Neural crest cell (in vitro differentiated cells): ENCODE data around the gene GPBP1. TPM values are rescaled to one million over a fixed set of nuclear protein-coding genes. Genes with fewer than 3 reads are reported as not detected.
"Not testable (repeated sequence)": the region's sequence is repeated elsewhere in the genome, so short reads cannot be mapped to it uniquely, and the experiment has no call there.

Experiments used
- DNase-seq: peaks from one replicate; pipeline ENCODE4 v3.0.0; 2021; ENCODE audit warnings: low read depth, mixed read lengths, low spot score
- H3K27ac Mint-ChIP-seq: one replicate; pipeline ENCODE4 v1.8.0; 2021; ENCODE audit warnings: mild to moderate bottlenecking, mixed read lengths; ENCODE audit not compliant: unreplicated experiment
- H3K27me3 Mint-ChIP-seq: 2 replicates; pipeline ENCODE4 v1.8.0; 2021; ENCODE audit warnings: low read depth, mild to moderate bottlenecking, mixed read lengths
- H3K36me3 Mint-ChIP-seq: 2 replicates; pipeline ENCODE4 v1.8.0; 2021; ENCODE audit warnings: low read depth, mild to moderate bottlenecking, mixed read lengths
- H3K4me1 Mint-ChIP-seq: 2 replicates; pipeline ENCODE4 v1.8.0; 2021; ENCODE audit warnings: mixed read lengths
- H3K4me3 Mint-ChIP-seq: one replicate; pipeline ENCODE4 v1.8.0; 2021; ENCODE audit warnings: mild to moderate bottlenecking, mixed read lengths
- H3K9me3 Mint-ChIP-seq: 2 replicates; pipeline ENCODE4 v1.8.0; 2021; ENCODE audit warnings: mixed read lengths
- total RNA-seq: library from RNA; stranded (reverse); gene quantifications from 2 replicates; pipeline ENCODE4 v1.2.1, GENCODE V29; 2021
- TF ChIP-seq, protein P1 (sequence below): fragments of 200-600 bp; sonication (generic); conservative IDR thresholded peaks from 2 replicates; pipeline ENCODE4 v1.5.0; 2021; ENCODE audit warnings: antibody characterized with exemption, mild to moderate bottlenecking

The GPBP1 gene
- total RNA-seq, 1 donor from 2014 or later: 99.6 TPM

DNA sequence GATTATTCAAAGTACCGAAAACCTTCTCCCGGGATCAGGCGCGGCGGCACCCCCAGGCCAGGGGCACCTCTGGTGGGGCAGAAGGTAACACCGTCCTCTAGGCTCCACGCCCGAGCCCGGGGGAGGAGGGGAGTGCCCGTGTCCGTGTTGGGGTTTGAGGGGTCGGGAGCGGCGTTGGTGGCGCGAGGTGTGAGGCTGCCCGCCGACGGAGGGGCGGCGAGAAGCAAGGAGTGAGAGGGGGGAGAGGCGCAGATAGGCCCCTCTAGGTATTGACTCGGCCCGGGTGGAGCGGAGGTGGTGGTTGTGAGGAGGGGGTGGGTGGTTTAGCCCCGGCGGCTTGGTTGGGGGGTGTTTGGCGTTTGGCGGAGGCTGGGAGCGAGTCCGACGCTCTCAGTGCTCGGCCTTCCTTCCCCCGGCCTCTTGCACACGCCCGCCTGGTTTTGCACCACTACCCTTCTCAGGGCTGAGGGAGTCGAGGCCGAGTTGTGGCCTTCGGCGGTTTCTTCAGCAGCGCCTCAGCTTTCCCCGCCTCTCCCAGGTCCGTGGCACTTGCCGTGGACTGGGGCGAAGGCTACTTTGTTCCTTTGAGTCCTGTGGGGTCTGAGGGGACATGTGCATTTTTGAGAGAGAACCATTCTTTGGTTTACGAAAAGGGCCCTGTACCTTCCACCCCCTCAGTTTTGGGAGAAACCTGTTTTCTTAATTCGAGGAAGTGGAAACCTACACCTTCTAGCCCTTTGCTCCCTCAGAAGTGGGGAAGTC lies 450 bp downstream of the GPBP1 start:
- no peaks in the 10 kb centered on the region for H3K9me3 Mint-ChIP-seq
- peaks cover 9% of the 10 kb centered on the region for H3K36me3 Mint-ChIP-seq
- TF ChIP-seq, protein P1, sequence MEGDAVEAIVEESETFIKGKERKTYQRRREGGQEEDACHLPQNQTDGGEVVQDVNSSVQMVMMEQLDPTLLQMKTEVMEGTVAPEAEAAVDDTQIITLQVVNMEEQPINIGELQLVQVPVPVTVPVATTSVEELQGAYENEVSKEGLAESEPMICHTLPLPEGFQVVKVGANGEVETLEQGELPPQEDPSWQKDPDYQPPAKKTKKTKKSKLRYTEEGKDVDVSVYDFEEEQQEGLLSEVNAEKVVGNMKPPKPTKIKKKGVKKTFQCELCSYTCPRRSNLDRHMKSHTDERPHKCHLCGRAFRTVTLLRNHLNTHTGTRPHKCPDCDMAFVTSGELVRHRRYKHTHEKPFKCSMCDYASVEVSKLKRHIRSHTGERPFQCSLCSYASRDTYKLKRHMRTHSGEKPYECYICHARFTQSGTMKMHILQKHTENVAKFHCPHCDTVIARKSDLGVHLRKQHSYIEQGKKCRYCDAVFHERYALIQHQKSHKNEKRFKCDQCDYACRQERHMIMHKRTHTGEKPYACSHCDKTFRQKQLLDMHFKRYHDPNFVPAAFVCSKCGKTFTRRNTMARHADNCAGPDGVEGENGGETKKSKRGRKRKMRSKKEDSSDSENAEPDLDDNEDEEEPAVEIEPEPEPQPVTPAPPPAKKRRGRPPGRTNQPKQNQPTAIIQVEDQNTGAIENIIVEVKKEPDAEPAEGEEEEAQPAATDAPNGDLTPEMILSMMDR: no peak
- peak; percentile 14 for DNase-seq
- H3K4me1 Mint-ChIP-seq: peaks cover 51% of the 10 kb centered on the region
- H3K27ac Mint-ChIP-seq: peak overlapping the region; percentile 97
- H3K4me3 Mint-ChIP-seq: peak overlapping the region; percentile 97
- H3K27me3 Mint-ChIP-seq: no peaks in the 10 kb centered on the region

DNA sequence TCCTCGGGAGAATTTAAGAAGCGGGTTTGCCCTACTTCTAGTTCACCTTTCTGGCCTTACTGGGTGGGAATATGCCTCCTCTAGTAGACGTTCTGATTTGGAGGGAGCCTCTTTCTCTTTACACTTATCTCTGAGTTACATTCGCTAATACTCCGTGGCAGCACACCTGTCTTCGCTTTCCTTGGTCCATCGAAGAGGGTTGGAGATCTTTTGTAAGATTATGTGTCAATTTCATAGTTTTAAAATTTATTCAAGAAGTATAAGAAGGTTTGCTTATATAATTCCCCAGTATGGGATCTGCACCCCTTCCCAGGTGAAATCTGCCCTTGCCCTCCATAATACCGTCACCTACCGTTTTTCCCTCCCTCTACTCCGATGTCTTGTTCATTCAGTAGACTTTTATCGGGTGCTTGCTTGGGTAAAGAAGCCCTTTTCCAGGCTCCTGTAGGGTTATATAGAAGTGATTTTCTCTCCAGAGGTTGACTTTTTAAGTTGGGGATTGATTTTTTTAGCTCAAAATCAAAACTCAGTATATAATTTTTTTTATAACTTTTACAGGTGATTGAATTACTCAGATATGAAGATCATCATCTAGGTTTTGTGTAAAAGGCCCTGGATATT lies 1.1 kb downstream of the GPBP1 start:
- Mint-ChIP-seq H3K27ac (peak overlapping the region; percentile 97), H3K27me3 (no peaks in the 10 kb centered on the region), H3K4me3 (peak overlapping the region; percentile 97), H3K9me3 (no peaks in the 10 kb centered on the region), H3K36me3 (peaks cover 9% of the 10 kb centered on the region), H3K4me1 (peaks cover 58% of the 10 kb centered on the region)
- no peak for DNase-seq
- TF ChIP-seq, protein P1: no peak

DNA sequence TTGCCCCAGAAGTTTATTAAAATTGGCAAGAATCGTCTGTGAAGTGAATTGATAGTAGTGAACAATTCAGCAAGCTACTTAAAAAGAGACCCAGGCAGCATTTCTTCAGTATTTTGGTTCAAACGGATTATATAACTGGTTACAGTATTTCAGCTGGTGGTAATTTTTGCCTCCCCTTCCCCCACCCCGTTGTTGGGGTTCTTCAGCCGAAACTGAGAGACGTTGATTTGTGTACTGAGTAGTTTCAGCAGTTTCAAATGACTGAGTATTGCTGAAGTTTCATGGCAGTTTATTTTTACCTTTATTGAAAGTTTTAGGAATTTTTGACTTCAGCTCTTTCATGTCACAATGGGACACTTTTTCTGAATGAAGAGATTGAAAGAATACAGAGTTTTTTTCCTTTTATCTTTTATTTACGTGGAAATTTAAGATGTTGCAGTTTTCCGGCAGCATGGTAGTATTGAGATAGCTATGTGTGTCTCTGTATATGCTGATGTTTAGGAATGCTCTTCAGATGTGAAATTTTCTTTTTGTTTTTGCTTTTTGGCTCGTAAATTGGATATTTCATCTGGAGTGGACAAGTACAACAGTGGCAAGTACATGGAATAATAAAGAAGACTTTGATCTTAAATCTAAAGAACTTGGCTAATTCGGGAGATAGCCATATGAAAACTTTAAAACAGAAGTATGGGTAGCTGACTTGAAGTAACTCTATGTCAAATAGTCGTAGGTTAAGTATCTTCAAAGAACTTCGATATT lies 1.9 kb downstream of the GPBP1 start:
- no peak for DNase-seq
- Mint-ChIP-seq H3K27me3 (no peaks in the 10 kb centered on the region), H3K27ac (peak overlapping the region; percentile 93), H3K9me3 (no peaks in the 10 kb centered on the region), H3K4me1 (peaks cover 63% of the 10 kb centered on the region), H3K36me3 (peaks cover 9% of the 10 kb centered on the region), H3K4me3 (peak overlapping the region; percentile 97)
- TF ChIP-seq, protein P1: no peak

DNA sequence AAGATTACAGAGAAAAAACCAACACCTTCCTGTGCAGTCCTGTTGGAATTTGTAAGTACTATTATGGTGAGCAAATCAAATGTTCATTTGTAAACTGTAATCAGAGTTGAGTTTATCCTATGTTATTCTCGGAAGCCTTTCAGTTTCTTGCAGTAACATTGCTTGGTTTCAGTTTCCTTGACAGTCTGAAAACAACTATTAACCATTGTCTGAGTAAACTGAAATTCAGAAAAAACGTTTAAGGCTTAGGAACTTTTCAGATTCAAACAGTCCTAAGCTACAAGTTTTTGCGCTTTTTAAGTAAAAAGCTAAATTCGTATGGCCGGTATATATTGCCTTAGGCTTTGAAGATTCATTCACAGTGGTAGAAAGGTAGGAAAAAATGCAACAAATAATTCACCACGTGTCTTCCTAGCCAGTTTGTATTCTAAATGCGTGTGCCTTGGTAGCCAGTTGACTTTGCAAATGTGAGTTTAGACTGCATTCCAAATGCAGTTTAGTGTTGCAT lies 2.5 kb downstream of the GPBP1 start:
- H3K4me1 Mint-ChIP-seq: peaks cover 68% of the 10 kb centered on the region
- peaks cover 9% of the 10 kb centered on the region for H3K36me3 Mint-ChIP-seq
- H3K4me3 Mint-ChIP-seq: peak overlapping the region; percentile 97
- DNase-seq: no peak
- H3K9me3 Mint-ChIP-seq: no peaks in the 10 kb centered on the region
- TF ChIP-seq, protein P1: no peak
- no peaks in the 10 kb centered on the region for H3K27me3 Mint-ChIP-seq
- H3K27ac Mint-ChIP-seq: peak overlapping the region; percentile 93

DNA sequence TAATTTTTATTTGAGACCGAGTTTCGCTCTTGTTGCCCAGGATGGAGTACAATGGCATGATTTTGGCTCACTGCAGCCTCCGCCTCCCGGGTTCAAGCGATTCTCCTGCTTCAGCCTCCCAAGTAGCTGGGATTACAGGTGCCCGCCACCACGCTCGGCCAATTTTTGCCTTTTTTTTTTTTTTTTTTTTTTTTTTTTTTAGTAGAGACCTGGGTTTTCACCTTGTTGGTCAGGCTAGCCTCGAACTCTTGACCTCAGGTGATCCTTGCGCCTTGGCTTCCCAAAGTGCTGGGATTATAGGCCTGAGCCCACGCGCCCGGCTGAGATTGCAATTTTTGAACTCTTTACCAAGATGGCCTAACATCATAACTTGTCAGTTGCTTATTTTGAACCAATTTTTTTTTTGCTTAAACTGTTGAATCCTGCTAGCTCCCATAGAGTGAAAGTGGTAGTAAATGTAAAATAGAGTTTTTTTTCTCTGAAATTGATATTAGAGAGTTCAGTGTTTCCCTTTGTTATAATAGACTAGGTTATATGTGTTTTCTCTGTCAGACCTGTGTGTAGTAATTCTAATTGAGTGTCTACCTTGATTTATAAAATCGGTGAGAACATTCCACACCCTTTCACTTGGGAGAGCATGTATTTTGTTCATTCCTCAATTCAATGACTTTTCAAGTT lies 3.8 kb downstream of the GPBP1 start:
- Mint-ChIP-seq H3K36me3 (peaks cover 9% of the 10 kb centered on the region), H3K27ac (no peak overlapping the region), H3K4me3 (peak overlapping the region; percentile 97), H3K4me1 (peaks cover 61% of the 10 kb centered on the region), H3K27me3 (no peaks in the 10 kb centered on the region), H3K9me3 (no peaks in the 10 kb centered on the region)
- no peak for DNase-seq
- TF ChIP-seq, protein P1: no peak

DNA sequence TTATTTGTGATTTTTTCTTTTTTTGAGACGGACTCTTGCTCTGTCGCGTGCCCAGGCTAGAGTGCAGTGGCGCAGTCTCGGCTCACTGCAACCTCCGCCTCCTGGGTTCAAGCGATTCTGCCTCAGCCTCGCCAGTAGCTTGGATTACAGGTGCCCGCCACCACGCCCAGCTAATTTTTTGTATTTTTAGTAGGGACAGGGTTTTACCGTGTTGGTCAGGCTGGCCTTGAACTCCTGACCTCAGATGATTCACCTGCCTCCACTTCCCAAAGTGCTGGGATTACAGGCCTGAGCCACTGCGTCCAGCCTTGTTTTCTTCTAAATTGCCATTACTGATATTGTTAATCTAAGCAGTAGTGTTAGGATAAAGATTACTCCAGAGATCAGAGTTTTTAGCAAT lies 4.4 kb downstream of the GPBP1 start:
- not testable (repeated sequence) for H3K27me3 Mint-ChIP-seq, H3K27ac Mint-ChIP-seq, DNase-seq, H3K9me3 Mint-ChIP-seq, H3K36me3 Mint-ChIP-seq
- H3K4me1 Mint-ChIP-seq: peaks cover 55% of the 10 kb centered on the region
- H3K4me3 Mint-ChIP-seq: peak overlapping the region; percentile 97
